HCT116 (cell line): Measurements from ENCODE around the gene SNX9. TPM values are rescaled to one million over a fixed set of nuclear protein-coding genes. Genes with fewer than 3 reads are reported as not detected.
A peak's percentile ranks its signal among the peaks of the same experiment; 100 is the strongest.

Experiments
- ATAC-seq: fragments of 200-7000 bp; cut with Tn5 transposase; 2 replicates; pipeline ENCODE4 v1.9.1; 2020; ENCODE audit warnings: mild to moderate bottlenecking, moderate library complexity
- BruUV-seq: library from RNA; stranded (reverse); fragments of 400-500 nt; replicated peaks from 2 replicates; lab custom pipeline; 2021; lab: Mats Ljungman, UMichigan
- CTCF ChIA-PET: fragments of 300-600 bp; sonication (Branson Sonifier 250); formaldehyde crosslinking; loops from one replicate; lab custom pipeline; 2021; ENCODE audit warnings: antibody characterized with exemption; lab: Charles Lee
- POLR2A ChIA-PET: fragments of 300-600, 350-600 bp; sonication (Branson Sonifier 250); formaldehyde crosslinking; loops from one replicate; lab custom pipeline; 2021; ENCODE audit warnings: antibody characterized with exemption; lab: Charles Lee
- RAD21 ChIA-PET, 2 experiments: fragments of 300-600 bp; sonication (Branson Sonifier 250); formaldehyde crosslinking; loops; one replicate each; lab custom pipeline; 2023; ENCODE audit warnings: low total read pairs in 2 of 2; ENCODE audit not compliant: uncharacterized antibody in 2 of 2, unreplicated experiment in 2 of 2, low non-redundant PET in 1 of 2; lab: Charles Lee
- DNase-seq: peaks from one replicate; pipeline ENCODE4 v3.0.0-alpha.2; 2010; ENCODE audit warnings: low read depth, low spot score
- H2AFZ ChIP-seq: fragments of 200-600 bp; shearing (Covaris generic), sonication (generic); 2 replicates; pipeline ENCODE4 v1.6.1; 2017; ENCODE audit warnings: low read depth, mixed run types, mixed read lengths, antibody characterized with exemption, low read length; ENCODE audit not compliant: poor library complexity, severe bottlenecking
- H3K27ac ChIP-seq: 2 replicates; pipeline ENCODE4 v1.5.1; 2012; ENCODE audit warnings: low read depth, low read length
- H3K27me3 ChIP-seq: fragments of 200-600 bp; sonication (generic); 2 replicates; pipeline ENCODE4 v1.6.1; 2016; ENCODE audit warnings: mixed run types, low read length, mixed read lengths; ENCODE audit not compliant: insufficient read depth
- H3K36me3 ChIP-seq, 2 experiments: fragments of 200-500 bp in 1 of 2; fragments of 200-600 bp in 1 of 2; sonication (Bioruptor generic) in 1 of 2; sonication (generic) in 1 of 2; 2 replicates each; pipeline versions ENCODE4 v1.5.1 to v1.6.1; 2014 to 2016; ENCODE audit warnings: low read length in 2 of 2, inconsistent platforms in 1 of 2, mixed read lengths in 1 of 2, mixed run types in 1 of 2; ENCODE audit not compliant: insufficient read depth in 2 of 2, control insufficient read depth in 1 of 2
- H3K4me1 ChIP-seq, 2 experiments: fragments of 200-600 bp in 1 of 2; sonication (generic) in 1 of 2; 2 replicates each; pipeline versions ENCODE4 v1.5.1 to v1.6.1; 2012 to 2017; ENCODE audit warnings: low read length in 2 of 2, inconsistent platforms in 1 of 2, mild to moderate bottlenecking in 1 of 2, mixed read lengths in 1 of 2, mixed run types in 1 of 2, moderate library complexity in 1 of 2; ENCODE audit not compliant: insufficient read depth in 2 of 2, control insufficient read depth in 1 of 2
- H3K4me2 ChIP-seq: fragments of 200-600 bp; sonication (generic); 2 replicates; pipeline ENCODE4 v1.6.1; 2017; ENCODE audit warnings: mixed run types, low read length, mixed read lengths
- H3K4me3 ChIP-seq, 2 experiments: fragments of 200-600 bp in 1 of 2; sonication (generic) in 1 of 2; replicated peaks in 1 of 2; 2 replicates each; pipeline ENCODE4 v1.5.1; 2011 to 2016; ENCODE audit warnings: low read length in 2 of 2, control low read depth in 1 of 2, low read depth in 1 of 2, mild to moderate bottlenecking in 1 of 2, mixed read lengths in 1 of 2, mixed run types in 1 of 2
- H3K79me2 ChIP-seq: fragments of 200-600 bp; sonication (generic); 2 replicates; pipeline ENCODE4 v1.6.1; 2017; ENCODE audit warnings: mild to moderate bottlenecking, mixed run types, low read length, moderate library complexity, mixed read lengths; ENCODE audit not compliant: insufficient read depth
- H3K9ac ChIP-seq: fragments of 200-600 bp; sonication (generic); 2 replicates; pipeline ENCODE4 v1.6.1; 2016; ENCODE audit warnings: low read length, mixed read lengths
- H3K9me2 ChIP-seq: fragments of 200-600 bp; sonication (generic), shearing (Covaris generic); 2 replicates; pipeline ENCODE4 v1.6.1; 2017; ENCODE audit warnings: mixed run types, mild to moderate bottlenecking, moderate library complexity; ENCODE audit not compliant: insufficient read depth
- H3K9me3 ChIP-seq, 2 experiments: fragments of 200-500 bp in 1 of 2; fragments of 200-600 bp in 1 of 2; sonication (Bioruptor generic) in 1 of 2; sonication (generic) in 1 of 2; 2 replicates each; pipeline ENCODE4 v1.6.1; 2014 to 2017; ENCODE audit warnings: low read length in 2 of 2, mixed read lengths in 2 of 2, inconsistent platforms in 1 of 2, low read depth in 1 of 2, mild to moderate bottlenecking in 1 of 2, mixed run types in 1 of 2, moderate library complexity in 1 of 2; ENCODE audit not compliant: control insufficient read depth in 1 of 2, insufficient read depth in 1 of 2
- H4K20me1 ChIP-seq: fragments of 200-600 bp; sonication (generic), shearing (Covaris generic); 2 replicates; pipeline ENCODE4 v1.6.1; 2017; ENCODE audit warnings: mixed run types, mild to moderate bottlenecking, moderate library complexity; ENCODE audit not compliant: insufficient read depth
- CBX3 ChIP-seq: IDR thresholded peaks from 2 replicates; pipeline ENCODE4 v1.6.1; 2012; ENCODE audit warnings: low read depth
- CTCF ChIP-seq, 3 experiments: fragments of 200-600 bp in 1 of 3; sonication (generic) in 1 of 3; IDR thresholded peaks in 2 of 3; conservative IDR thresholded peaks in 1 of 3; 2 replicates each; pipeline ENCODE4 v1.5.1; 2012 to 2017; ENCODE audit warnings: low read depth in 2 of 3, low read length in 2 of 3, antibody characterized with exemption in 1 of 3, borderline replicate concordance in 1 of 3, control low read depth in 1 of 3, mild to moderate bottlenecking in 1 of 3, mixed read lengths in 1 of 3, mixed run types in 1 of 3, moderate library complexity in 1 of 3; ENCODE audit not compliant: insufficient read depth in 1 of 3
- ELF1 ChIP-seq: IDR thresholded peaks from 2 replicates; pipeline ENCODE4 v1.6.1; 2012; ENCODE audit warnings: low read depth, borderline replicate concordance
- FOSL1 ChIP-seq: IDR thresholded peaks from 2 replicates; pipeline ENCODE4 v1.6.1; 2012; ENCODE audit warnings: low read depth
- POLR2A ChIP-seq: IDR thresholded peaks from 2 replicates; pipeline ENCODE4 v1.7.0; 2011; ENCODE audit warnings: borderline replicate concordance; ENCODE audit not compliant: insufficient read depth, insufficient read length; ENCODE audit errors: extremely low read depth
- POLR2AphosphoS5 ChIP-seq: IDR thresholded peaks from 2 replicates; pipeline ENCODE4 v1.6.1; 2011; ENCODE audit warnings: mild to moderate bottlenecking, low read depth, low read length, moderate library complexity
- REST ChIP-seq: IDR thresholded peaks from 2 replicates; pipeline ENCODE4 v1.6.1; 2012; ENCODE audit warnings: low read depth
- intact Hi-C: fragments of 100-400 bp; cut with micrococcal nuclease; formaldehyde crosslinking; loops from 2 replicates; pipeline ENCODE4 v1.10.0; 2022
- total RNA-seq: library from RNA; stranded (reverse); gene quantifications from one replicate; pipeline ENCODE4 v1.2.1, GENCODE V29; 2021; ENCODE audit not compliant: unreplicated experiment

SNX9 gene
- total RNA-seq, 1 experiment from 2014 or later: 42.5 TPM

GRCh38 chr6:157954150-157955117 is 131.4 kb downstream of the SNX9 start (continued):
- TF ChIP-seq CTCF (IDR thresholded peaks at IDR 0.05 in 2 of 3, conservative IDR thresholded peaks at IDR 0.05 in 1 of 3; ENCODE audit: borderline replicate concordance in 1 of 3, insufficient read depth in 1 of 3, low read depth in 2 of 3, low read length in 2 of 3): peak in 2 of 3 experiments; percentile 22 to 48; a peak in 1 of 6 replicates
- TF ChIP-seq, all 23 proteins: peak for 3

GRCh38 chr6:157955675-157956074 is 132.6 kb downstream of the SNX9 start:
- BruUV-seq: no TSS peak
- intact Hi-C loops: loop anchor here (10.0 kb wide), 1 partner anchor 291 kb away; no protein-coding TSS in a partner anchor

More at GRCh38 chr6:157955675-157956074, 132.6 kb downstream of the SNX9 start:
- no peaks in the 10 kb centered on the region for H3K27me3 ChIP-seq
- TF ChIP-seq CTCF (IDR thresholded peaks at IDR 0.05 in 2 of 3, conservative IDR thresholded peaks at IDR 0.05 in 1 of 3; ENCODE audit: borderline replicate concordance in 1 of 3, insufficient read depth in 1 of 3, low read depth in 2 of 3, low read length in 2 of 3) (no peak), POLR2AphosphoS5 (no peak), POLR2A (no peak), REST (no peak), ELF1 (no peak), FOSL1 (no peak), CBX3 (no peak)
- TF ChIP-seq, all 23 proteins: peak for 0
- Histone ChIP-seq H3K36me3 (no peaks in the 10 kb centered on the region), H3K9me3 (peaks cover 4 to 11% of the 10 kb centered on the region in 2 experiments; a peak in 3 of 4 replicates), H3K4me2 (no peak overlapping the region), H3K9me2 (no peaks in the 10 kb centered on the region), H3K27ac (no peak overlapping the region), H3K9ac (no peak overlapping the region), H3K79me2 (no peaks in the 10 kb centered on the region), H2AFZ (no peak overlapping the region), H4K20me1 (no peaks in the 10 kb centered on the region), H3K4me3 (no peak overlapping the region), H3K4me1 (peaks cover 12 to 30% of the 10 kb centered on the region in 2 experiments; a peak in 3 of 4 replicates)
- RAD21 ChIA-PET: no interaction called here
- CTCF ChIA-PET: no interaction called here
- no peak for ATAC-seq
- no peak for DNase-seq
- POLR2A ChIA-PET: no interaction called here
